G401 (cell line): ENCODE data around the gene TYMS. TPM values are rescaled to one million over a fixed set of nuclear protein-coding genes. Genes with fewer than 3 reads are reported as not detected.

ENCODE experiments used
- DNase-seq: peaks from one replicate; pipeline ENCODE4 v3.0.0-alpha.2; 2015; ENCODE audit warnings: low spot score
- in situ Hi-C: cut with HindIII; loops from 2 replicates; pipeline ENCODE4 v1.10.0; 2016; ENCODE audit warnings: low sequenced_read_pairs, mixed read lengths
- total RNA-seq: library from RNA; depleted of rRNA; stranded (reverse); fragments of >200 nt; shearing (Covaris generic); gene quantifications from 2 replicates; pipeline ENCODE4 v1.2.3, GENCODE V29; 2014; rRNA removed

TYMS gene
- total RNA-seq, 1 experiment from 2014 or later = 166 TPM

GRCh38 chr18:697800-698199, 40.3 kb downstream of the TYMS start:
- DNase-seq = no peak

GRCh38 chr18:703213-703967, 45.9 kb downstream of the TYMS start:
- no peak for DNase-seq
- in situ Hi-C loops = no loop called here

More at GRCh38 chr18:697800-698199, 40.3 kb downstream of the TYMS start:
- in situ Hi-C loops = no loop called here

DNA sequence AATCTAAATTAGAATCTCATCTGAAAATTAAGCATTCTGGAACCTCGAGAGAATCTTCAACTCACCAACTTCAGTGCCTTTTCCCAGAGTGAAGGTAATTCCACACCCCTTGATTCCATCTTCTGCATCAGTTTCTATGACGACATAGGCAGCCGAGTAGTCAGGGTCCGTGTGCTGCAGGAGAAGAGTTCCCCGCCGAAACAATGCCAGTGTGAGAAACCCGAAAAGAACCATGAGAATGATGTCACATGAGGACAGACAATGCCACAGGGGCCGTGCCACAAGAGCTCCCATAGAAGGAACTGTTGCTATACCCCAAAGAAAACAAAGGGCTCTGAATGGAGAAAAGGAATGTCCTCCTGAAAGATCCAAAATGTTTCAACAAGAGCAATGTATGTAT, 49.0 kb downstream of the TYMS start:
- DNase-seq = no peak

GRCh38 chr18:708096-708495, 50.6 kb downstream of the TYMS start:
- in situ Hi-C loops = no loop called here
- DNase-seq = no peak

More for the DNA sequence above, 49.0 kb downstream of the TYMS start:
- in situ Hi-C loops = no loop called here

DNA sequence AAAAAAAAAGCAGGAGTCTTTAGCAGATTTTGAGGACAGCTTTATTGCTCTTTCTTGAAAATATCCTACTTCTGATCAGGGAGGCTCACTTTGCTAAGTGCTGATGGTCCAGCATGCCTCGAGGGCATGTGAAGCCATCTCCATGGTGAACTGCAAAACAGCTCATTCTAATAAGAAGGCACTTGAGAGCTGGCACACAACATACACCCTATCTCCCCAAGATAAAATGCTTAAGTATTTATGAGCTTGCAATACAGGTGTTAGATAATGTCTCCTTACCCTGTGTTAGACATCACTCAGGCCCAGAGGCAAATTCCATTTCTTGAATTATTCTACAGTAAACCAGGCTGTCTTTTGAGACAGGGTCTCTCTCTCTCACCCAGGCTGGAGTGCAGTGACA, 52.3 kb downstream of the TYMS start:
- in situ Hi-C loops = no loop called here
- DNase-seq = no peak

DNA sequence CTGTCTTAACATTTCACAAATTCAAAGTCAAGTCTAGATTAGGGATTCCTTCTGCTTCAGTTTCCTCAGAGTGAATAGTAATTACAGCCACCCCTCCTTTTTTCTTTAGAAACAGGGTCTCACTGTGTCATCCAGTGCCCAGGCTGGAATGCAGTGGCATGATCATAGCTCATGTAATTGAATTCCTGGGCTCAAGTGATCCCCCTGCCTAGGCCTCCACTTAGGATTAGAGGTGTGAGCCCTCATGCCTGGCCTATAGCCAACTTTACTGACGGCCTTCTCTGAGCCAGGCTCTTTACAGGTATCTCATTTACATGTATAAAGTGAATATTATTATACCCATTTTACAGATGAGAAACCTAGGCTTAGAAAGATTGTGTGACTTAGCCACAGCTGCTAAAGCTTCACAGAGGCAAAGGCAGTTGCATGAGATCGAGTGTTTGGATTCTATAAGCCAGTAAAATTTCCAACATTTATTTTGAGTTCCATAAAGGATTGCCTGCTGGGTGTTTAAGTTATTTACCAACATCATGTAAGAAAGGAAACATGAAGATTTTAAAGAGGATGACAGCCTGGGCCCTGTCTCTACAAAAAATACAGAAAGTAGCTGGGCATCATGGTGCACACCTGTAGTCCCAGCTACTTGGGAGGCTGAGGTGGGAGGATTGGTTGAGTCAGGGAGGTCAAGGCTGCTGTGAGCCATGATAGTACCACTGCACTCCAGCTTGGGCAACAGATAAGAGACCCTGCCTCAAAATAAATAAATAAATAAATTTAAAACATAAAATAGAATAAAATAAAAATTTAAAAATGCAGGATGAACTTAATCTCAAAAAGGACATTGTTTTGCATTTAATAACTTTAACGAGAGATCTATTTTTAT, 53.2 kb downstream of the TYMS start:
- DNase-seq = no peak
- in situ Hi-C loops = no loop called here

- in situ Hi-C loops = no loop called here
- no peak for DNase-seq
Measured at GRCh38 chr18:711310-711656, 53.8 kb downstream of the TYMS start.

DNA sequence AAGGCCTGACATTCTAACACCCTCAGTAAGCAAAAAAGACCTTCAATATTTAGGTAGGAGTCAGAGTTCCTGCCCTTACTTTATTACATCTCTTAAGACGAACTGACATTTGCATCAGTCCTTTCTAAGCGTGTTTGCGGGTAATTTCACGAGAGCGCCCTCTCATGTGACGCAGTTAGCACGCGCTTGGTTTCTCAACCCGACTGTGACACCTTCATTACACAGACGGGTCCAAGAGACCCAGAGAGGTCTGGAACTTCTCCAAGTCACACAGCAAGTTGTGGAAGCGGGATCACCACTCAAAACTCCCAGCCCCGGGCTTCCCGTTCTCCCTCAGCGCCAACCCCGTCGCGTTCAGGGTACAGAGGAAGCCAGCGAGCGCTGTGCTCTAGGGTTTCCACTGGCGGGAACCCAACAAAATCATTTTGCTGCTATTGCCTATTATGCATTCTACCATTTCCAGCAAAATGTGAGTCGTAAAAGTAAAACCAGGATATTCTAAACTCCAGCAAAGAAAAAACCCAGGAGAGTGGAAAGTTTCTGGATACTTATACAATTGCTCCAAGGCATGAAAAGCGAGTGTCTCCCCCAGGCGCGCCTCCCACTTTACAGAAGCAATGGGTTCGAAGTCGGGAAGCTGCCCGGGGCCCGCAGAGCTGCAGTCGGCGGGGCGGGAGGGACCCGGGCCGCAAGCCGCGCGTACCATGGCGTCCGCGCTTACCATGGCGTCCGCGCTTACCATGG, 54.4 kb downstream of the TYMS start:
- DNase-seq = peak; percentile 49
- in situ Hi-C loops = no loop called here

- in situ Hi-C loops = no loop called here
- DNase-seq = peak; percentile 21
Measured at GRCh38 chr18:712401-713134, 55.1 kb downstream of the TYMS start, which contains the start of gene ENOSF1. Gene ENOSF1, minus strand, starts transcription at chr18:712630. Its CDS starts 43 bp downstream, at chr18:712587.

- DNase-seq = no peak
- in situ Hi-C loops = no loop called here
Measured at GRCh38 chr18:713135-713490, 55.7 kb downstream of the TYMS start.

GRCh38 chr18:715626-716025, 58.2 kb downstream of the TYMS start:
- DNase-seq = no peak
- in situ Hi-C loops = no loop called here

DNA sequence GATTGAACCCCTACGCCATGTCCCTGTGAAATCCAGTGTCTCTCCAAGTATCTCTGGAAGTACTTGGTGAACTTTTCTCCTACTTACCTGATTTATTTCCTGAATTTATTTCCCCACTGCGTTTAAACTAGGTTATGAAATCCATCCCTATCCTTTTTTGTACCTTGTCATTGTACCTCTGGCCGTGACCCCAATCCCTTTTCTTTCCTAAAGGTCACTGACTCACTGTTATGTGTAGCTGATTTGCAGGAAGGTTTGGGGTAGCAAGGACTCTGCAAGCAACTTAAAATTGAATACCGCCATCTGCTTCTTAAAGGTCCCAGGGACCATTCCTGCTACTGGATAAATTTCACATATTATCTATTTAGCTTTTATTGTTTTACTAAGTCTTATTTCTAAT, 59.5 kb downstream of the TYMS start:
- in situ Hi-C loops = no loop called here

More for the DNA sequence above, 59.5 kb downstream of the TYMS start:
- no peak for DNase-seq

Other genes starting within 250 kb of the TYMS start
- gene COLEC12, start 157.0 kb upstream of the TYMS start, total RNA-seq = 0.86 and 2.4 TPM in 2 replicates
- gene CETN1, start 77.3 kb upstream of the TYMS start, total RNA-seq = not detected in 2 replicates
- 1.3 TPM in 1 of 2 replicates, not detected in the other for gene CLUL1, start 60.7 kb upstream of the TYMS start, total RNA-seq
- gene ENOSF1, start 55.0 kb downstream of the TYMS start, total RNA-seq = 57.1 and 88.7 TPM in 2 replicates
- gene YES1, start 154.6 kb downstream of the TYMS start, total RNA-seq = 71.8 and 81.9 TPM in 2 replicates
- 5.0 and 13.9 TPM in 2 replicates for gene ADCYAP1, start 247.2 kb downstream of the TYMS start, total RNA-seq